Fibroblast of lung (primary cell): ENCODE measurements around the gene BBX. TPM values are rescaled to one million over a fixed set of nuclear protein-coding genes. Genes with fewer than 3 reads are reported as not detected.
A peak's percentile ranks its signal among the peaks of the same experiment; 100 is the strongest.
"Not testable (repeated sequence)": the region's sequence is repeated elsewhere in the genome, so short reads cannot be mapped to it uniquely, and the experiment has no call there.

Experiments
- DNase-seq, 2 donors: peaks; one replicate each; pipeline versions ENCODE4 v3.0.0 to v3.0.0-alpha.2; 2010; ENCODE audit warnings: low read depth in 2 of 2
- H2AFZ ChIP-seq: 2 replicates; pipeline ENCODE4 v1.5.1; 2012; ENCODE audit warnings: low read length, control low read depth, inconsistent platforms
- H3K27ac ChIP-seq: 2 replicates; pipeline ENCODE4 v1.5.1; 2011; ENCODE audit warnings: low read length, control low read depth; ENCODE audit not compliant: insufficient read depth
- H3K27me3 ChIP-seq: 2 replicates; pipeline ENCODE4 v1.5.1; 2011; ENCODE audit warnings: mild to moderate bottlenecking, low read length; ENCODE audit not compliant: control insufficient read depth, insufficient read depth
- H3K36me3 ChIP-seq: 2 replicates; pipeline ENCODE4 v1.5.1; 2011; ENCODE audit warnings: low read length; ENCODE audit not compliant: control insufficient read depth, insufficient read depth
- H3K4me1 ChIP-seq: 2 replicates; pipeline ENCODE4 v1.5.1; 2011; ENCODE audit warnings: low read length; ENCODE audit not compliant: control insufficient read depth, insufficient read depth; ENCODE audit errors: extremely low read depth
- H3K4me2 ChIP-seq: 2 replicates; pipeline ENCODE4 v1.5.1; 2011; ENCODE audit warnings: low read length, control low read depth; ENCODE audit not compliant: insufficient read depth; ENCODE audit errors: extremely low read depth
- H3K4me3 ChIP-seq, 4 experiments: fragments of 200-600 bp in 1 of 4; sonication (generic) in 1 of 4; replicated peaks in 1 of 4; 2 replicates each; pipeline ENCODE4 v1.5.1; 2011 to 2016; ENCODE audit warnings: low read length in 4 of 4, low read depth in 3 of 4, mild to moderate bottlenecking in 3 of 4, control low read depth in 2 of 4, inconsistent platforms in 1 of 4, mixed read lengths in 1 of 4; ENCODE audit not compliant: insufficient read depth in 1 of 4; ENCODE audit errors: control extremely low read depth in 1 of 4
- H3K79me2 ChIP-seq: 2 replicates; pipeline ENCODE4 v1.5.1; 2012; ENCODE audit warnings: mild to moderate bottlenecking, low read length, inconsistent platforms; ENCODE audit not compliant: control insufficient read depth, insufficient read depth
- H3K9ac ChIP-seq: 2 replicates; pipeline ENCODE4 v1.5.1; 2011; ENCODE audit warnings: mild to moderate bottlenecking, low read length, control low read depth; ENCODE audit not compliant: insufficient read depth
- H3K9me3 ChIP-seq: 2 replicates; pipeline ENCODE4 v1.5.1; 2012; ENCODE audit warnings: low read depth, low read length; ENCODE audit not compliant: control insufficient read depth, insufficient read depth
- H4K20me1 ChIP-seq: 2 replicates; pipeline ENCODE4 v1.5.1; 2011; ENCODE audit warnings: low read length; ENCODE audit not compliant: control insufficient read depth, insufficient read depth; ENCODE audit errors: extremely low read depth
- CTCF ChIP-seq, 2 donors: IDR thresholded peaks in 1 of 2; conservative IDR thresholded peaks in 1 of 2; 1 replicate in 1 of 2; 2 replicates in 1 of 2; pipeline ENCODE4 v1.5.1; 2011 to 2012; ENCODE audit warnings: low read length in 2 of 2, control low read depth in 1 of 2, inconsistent platforms in 1 of 2, low read depth in 1 of 2, mild to moderate bottlenecking in 1 of 2
- EZH2 ChIP-seq: IDR thresholded peaks from 2 replicates; pipeline ENCODE4 v1.5.1; 2012; ENCODE audit warnings: low read length, control low read depth, mild to moderate bottlenecking; ENCODE audit errors: missing control alignments
- polyA plus RNA-seq, 2 donors: library from polyadenylated mRNA; depleted of rRNA in 1 of 2; stranded (reverse) in 1 of 2; unstranded in 1 of 2; fragments of >200 nt; gene quantifications; 2 replicates each; pipeline ENCODE4 v1.2.1, GENCODE V29; 2011 to 2012; ENCODE audit warnings: missing spikeins in 1 of 2
- total RNA-seq: library from RNA; depleted of rRNA; stranded (reverse); fragments of >200 nt; gene quantifications from 2 replicates; pipeline ENCODE4 v1.2.1, GENCODE V29; 2014

BBX gene
- total and polyA plus RNA-seq, 2 donors (not counting 1 experiment from before 2014, with no cell fraction given) = 50.0 to 71.2 TPM

GRCh38 chr3:107697855-107698254 lies 175.1 kb downstream of the BBX start:
- H3K79me2 ChIP-seq, H3K9me3 ChIP-seq, H3K27ac ChIP-seq, H2AFZ ChIP-seq, H3K4me1 ChIP-seq, H3K4me3 ChIP-seq, H3K9ac ChIP-seq, H3K4me2 ChIP-seq, H4K20me1 ChIP-seq, H3K36me3 ChIP-seq, DNase-seq, H3K27me3 ChIP-seq: not testable (repeated sequence)

- Histone ChIP-seq H3K4me2 (no peak overlapping the region), H3K27me3 (no peaks in the 10 kb centered on the region), H3K4me3 (no peak overlapping the region), H3K9ac (no peak overlapping the region), H3K36me3 (no peaks in the 10 kb centered on the region), H4K20me1 (no peaks in the 10 kb centered on the region), H3K9me3 (no peaks in the 10 kb centered on the region), H3K27ac (no peak overlapping the region), H3K4me1 (no peaks in the 10 kb centered on the region), H3K79me2 (no peaks in the 10 kb centered on the region), H2AFZ (no peak overlapping the region)
- peak in 1 of 2 donors; percentile 63 for DNase-seq
- no peak for TF ChIP-seq EZH2
- TF ChIP-seq CTCF (conservative IDR thresholded peaks at IDR 0.05 in 1 of 2, IDR thresholded peaks at IDR 0.05 in 1 of 2; ENCODE audit: low read depth in 1 of 2, low read length in 2 of 2) = no peak
These were observed 176.9 kb downstream of the BBX start for GRCh38 chr3:107699682-107700081.

GRCh38 chr3:107701299-107701698 lies 178.5 kb downstream of the BBX start:
- DNase-seq = no peak

More at GRCh38 chr3:107701299-107701698, 178.5 kb downstream of the BBX start:
- H2AFZ ChIP-seq = no peak overlapping the region
- no peaks in the 10 kb centered on the region for H3K4me1 ChIP-seq
- H3K4me3 ChIP-seq = no peak overlapping the region
- no peaks in the 10 kb centered on the region for H3K79me2 ChIP-seq
- no peak overlapping the region for H3K9ac ChIP-seq
- no peaks in the 10 kb centered on the region for H3K9me3 ChIP-seq
- no peaks in the 10 kb centered on the region for H3K27me3 ChIP-seq
- H4K20me1 ChIP-seq = no peaks in the 10 kb centered on the region
- no peak overlapping the region for H3K4me2 ChIP-seq
- no peaks in the 10 kb centered on the region for H3K36me3 ChIP-seq
- TF ChIP-seq CTCF (conservative IDR thresholded peaks at IDR 0.05 in 1 of 2, IDR thresholded peaks at IDR 0.05 in 1 of 2; ENCODE audit: low read depth in 1 of 2, low read length in 2 of 2) = no peak
- TF ChIP-seq EZH2 = no peak
- H3K27ac ChIP-seq = no peak overlapping the region
